HFF-Myc (cell line): Measurements from ENCODE around the gene CKLF.
A peak's percentile ranks its signal among the peaks of the same experiment; 100 is the strongest.

Experiments used
- DNase-seq: peaks from one replicate; pipeline ENCODE4 v3.0.0-alpha.2; 2011; ENCODE audit warnings: low read depth; ENCODE audit errors: extremely low read depth
- H3K4me3 ChIP-seq: replicated peaks from 2 replicates; pipeline ENCODE4 v1.5.1; 2011; ENCODE audit warnings: low read depth, mild to moderate bottlenecking, control low read depth, low read length
- TF ChIP-seq, protein P1 (sequence below): IDR thresholded peaks from 2 replicates; pipeline ENCODE4 v1.5.1; 2012; ENCODE audit warnings: mild to moderate bottlenecking, low read depth, low read length, control low read depth; ENCODE audit errors: missing control alignments

The CKLF gene

DNA sequence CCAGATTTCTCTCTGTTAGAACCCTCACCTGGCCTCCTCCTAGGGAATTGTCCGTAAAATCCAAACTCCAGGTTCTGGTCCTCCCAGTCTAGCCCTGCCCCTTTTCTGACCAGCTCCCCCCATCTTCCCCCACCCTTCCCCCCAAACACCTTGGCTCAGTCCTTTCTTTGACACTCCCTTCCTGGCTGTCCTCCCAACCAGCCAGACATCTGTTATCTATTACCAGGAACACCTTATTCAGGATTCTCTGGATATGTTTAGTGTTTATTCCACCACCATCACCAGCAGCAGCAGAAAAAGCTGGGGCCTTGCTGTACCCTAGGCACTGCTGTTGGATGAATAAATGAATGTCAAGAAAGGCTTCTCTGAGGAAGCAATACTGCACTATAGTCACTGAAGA lies 48.1 kb downstream of the CKLF start:
- no peak for DNase-seq
- no peak overlapping the region for H3K4me3 ChIP-seq
- TF ChIP-seq, protein P1, sequence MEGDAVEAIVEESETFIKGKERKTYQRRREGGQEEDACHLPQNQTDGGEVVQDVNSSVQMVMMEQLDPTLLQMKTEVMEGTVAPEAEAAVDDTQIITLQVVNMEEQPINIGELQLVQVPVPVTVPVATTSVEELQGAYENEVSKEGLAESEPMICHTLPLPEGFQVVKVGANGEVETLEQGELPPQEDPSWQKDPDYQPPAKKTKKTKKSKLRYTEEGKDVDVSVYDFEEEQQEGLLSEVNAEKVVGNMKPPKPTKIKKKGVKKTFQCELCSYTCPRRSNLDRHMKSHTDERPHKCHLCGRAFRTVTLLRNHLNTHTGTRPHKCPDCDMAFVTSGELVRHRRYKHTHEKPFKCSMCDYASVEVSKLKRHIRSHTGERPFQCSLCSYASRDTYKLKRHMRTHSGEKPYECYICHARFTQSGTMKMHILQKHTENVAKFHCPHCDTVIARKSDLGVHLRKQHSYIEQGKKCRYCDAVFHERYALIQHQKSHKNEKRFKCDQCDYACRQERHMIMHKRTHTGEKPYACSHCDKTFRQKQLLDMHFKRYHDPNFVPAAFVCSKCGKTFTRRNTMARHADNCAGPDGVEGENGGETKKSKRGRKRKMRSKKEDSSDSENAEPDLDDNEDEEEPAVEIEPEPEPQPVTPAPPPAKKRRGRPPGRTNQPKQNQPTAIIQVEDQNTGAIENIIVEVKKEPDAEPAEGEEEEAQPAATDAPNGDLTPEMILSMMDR: no peak

DNA sequence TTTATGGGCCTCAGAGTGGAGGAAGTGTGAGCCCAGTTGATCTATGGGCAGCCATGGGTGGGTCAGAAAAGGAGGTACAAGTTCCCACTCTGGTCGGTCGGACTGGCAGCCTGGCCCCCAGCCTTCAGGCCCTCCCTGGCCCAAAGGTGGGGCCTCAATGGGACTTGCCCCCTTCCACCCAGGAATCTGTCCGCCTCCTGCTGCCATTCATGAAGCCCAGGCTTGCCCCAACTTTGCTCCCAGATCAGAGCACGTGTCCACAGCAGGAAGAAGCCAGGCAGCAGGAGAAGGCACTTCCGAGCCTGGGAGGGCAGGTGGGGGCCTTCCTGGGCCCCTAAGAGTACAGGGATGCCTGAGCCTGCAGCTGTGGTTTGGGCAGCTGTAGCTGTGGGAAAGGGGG lies 49.1 kb downstream of the CKLF start:
- no peak for DNase-seq
- TF ChIP-seq, protein P1: no peak
- no peak overlapping the region for H3K4me3 ChIP-seq

DNA sequence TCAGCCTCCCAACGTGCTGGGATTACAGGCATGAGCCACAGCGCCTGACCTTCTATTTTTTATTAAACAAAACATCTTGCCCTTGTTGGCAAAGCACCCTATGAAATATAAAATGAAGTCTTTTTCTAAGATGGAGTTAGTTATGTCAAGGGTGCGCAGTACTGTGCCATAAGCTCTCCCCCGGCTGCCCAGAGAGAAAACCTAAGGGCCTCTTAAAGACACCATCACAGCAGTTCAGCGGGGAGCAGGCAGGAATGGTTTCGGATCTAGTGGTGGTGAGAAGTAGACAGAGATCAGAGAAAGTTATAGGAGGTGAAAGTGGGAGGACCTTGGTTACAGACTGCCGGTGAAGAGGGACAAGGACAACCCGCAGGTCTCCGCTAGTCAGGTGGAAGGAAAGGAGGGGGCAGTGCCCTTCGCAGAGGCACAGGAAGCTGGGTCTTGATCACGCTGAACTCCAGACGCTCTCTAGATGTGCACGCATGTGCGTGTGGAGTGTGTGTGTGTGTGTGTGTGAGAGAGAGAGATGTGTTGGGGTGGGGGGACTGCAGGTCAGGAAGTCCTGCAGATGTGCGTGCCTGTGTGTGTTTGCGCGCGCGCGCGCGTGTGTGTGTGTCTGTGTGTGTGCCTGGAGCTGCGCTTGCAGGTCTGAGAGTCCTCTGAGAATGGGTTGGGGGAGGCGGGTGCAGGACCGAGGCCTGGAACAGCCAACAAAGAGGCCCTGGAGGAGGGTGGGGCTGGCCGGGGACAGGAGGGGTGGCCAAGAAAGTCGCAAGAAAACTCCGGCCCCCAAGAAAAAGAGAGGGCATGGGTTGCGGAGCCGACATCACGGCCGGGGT lies 51.4 kb downstream of the CKLF start:
- no peak for DNase-seq
- peak overlapping the region; percentile 74 for H3K4me3 ChIP-seq
- TF ChIP-seq, protein P1: no peak

DNA sequence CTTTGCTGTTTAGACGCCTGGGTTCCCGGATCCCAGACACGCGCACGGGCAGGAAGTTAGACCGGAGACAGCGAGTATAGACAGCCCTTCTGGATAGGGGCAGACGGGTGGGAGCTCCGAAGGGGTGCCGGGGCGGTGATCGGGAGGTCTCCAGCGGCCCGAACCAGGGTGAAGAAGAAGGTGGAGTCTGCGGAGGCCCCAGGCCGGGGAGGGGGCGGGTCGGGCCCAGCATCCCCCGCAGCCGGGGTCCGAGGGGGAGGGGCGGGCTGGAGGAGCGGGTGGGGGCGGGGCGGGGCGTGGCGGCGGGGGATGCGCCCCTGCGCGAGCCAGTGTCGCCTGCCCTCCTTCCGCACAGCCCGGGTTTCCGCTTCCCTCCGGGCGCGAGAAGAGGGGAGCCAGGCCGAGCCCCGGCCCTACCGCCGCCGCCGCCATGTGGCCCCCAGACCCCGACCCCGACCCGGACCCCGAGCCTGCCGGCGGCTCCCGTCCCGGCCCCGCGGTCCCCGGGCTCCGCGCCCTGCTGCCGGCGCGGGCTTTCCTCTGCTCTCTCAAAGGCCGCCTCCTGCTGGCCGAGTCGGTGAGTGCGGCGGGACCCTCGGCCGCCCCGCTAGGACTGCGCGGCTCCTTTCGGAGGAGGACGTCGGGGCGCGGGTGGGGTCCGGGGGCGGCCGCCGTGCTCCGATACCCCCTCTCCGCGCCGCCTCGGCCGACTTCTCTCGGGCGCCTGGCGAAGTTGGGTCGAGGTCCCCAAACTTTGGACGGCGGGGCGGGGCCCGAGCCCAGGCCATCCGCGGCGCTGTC lies 52.2 kb downstream of the CKLF start, which contains the start of gene CMTM3:
Gene CMTM3 (plus strand): TSS at position 329 of the 801 bp plus-strand sequence. CDS start 102 bp downstream, at position 431.
- peak within 1 kb of the TSS; percentile 74 for H3K4me3 ChIP-seq
- no peak for DNase-seq
- TF ChIP-seq, protein P1: peak; percentile 32

- no peak for DNase-seq
- TF ChIP-seq, protein P1: no peak
- peak overlapping the region; percentile 74 for H3K4me3 ChIP-seq
Measured at GRCh38 chr16:66605177-66605978, 53.0 kb downstream of the CKLF start.

DNA sequence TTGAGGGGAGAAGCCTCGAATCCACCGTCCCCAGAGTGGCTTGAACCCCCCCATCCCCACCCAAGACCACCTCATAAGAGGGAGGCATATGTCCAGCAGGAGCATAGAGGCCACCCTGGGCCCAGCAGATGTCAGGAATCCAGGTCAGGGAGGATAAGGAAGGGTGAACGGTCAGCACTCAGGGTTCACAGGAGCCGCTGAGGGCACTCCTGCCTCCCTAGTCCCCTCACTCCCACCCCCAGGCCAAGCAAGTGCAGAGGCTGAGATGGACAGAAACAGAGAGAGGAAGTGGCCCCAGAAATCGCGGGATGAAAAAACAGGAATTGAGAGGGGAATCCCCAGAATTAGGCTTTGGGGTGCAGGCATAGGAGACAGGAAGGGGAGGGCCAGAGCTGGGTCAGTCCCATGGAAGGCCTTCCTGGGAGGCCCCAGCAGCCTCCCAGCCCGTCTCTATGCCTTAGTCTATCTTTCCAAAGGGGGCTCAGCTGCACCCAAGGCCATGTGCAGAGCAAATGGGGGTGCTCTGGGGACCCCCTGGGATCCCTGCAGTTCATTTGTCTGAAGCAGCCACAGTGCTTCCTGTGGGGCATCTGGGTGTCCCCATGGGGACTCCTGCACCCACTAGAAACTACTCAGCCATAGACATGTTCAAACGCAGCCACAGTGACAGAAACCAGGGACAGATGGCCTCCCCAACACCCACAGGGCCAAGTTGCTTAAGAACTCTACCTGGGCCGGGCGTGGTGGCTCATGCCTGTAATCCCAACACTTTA lies 53.8 kb downstream of the CKLF start:
- peak overlapping the region; percentile 74 for H3K4me3 ChIP-seq

More for the DNA sequence above, 53.8 kb downstream of the CKLF start:
- DNase-seq: no peak
- TF ChIP-seq, protein P1: no peak
